Right lobe of liver (tissue), 6 donors: ENCODE data around the gene ROBO2. TPM values are rescaled to one million over a fixed set of nuclear protein-coding genes. Genes with fewer than 3 reads are reported as not detected.

Experiments used
- ATAC-seq, 4 donors: fragments of 200-7000 bp; cut with Tn5 transposase; one replicate each; pipeline ENCODE4 v1.9.1; 2020; ENCODE audit warnings: mild to moderate bottlenecking in 4 of 4, moderate library complexity in 4 of 4
- DNase-seq, 3 donors: peaks; one replicate each; pipeline ENCODE4 v3.0.0-alpha.2; 2020
- H3K27ac ChIP-seq, 3 donors: fragments of 200-600 bp; one replicate each; pipeline ENCODE4 v1.8.0; 2022
- H3K27me3 ChIP-seq, 2 donors: fragments of 200-600 bp; one replicate each; pipeline ENCODE4 v1.8.0; 2022
- H3K36me3 ChIP-seq, 4 donors: fragments of 200-600 bp; sonication (generic) in 1 of 4; one replicate each; pipeline versions ENCODE4 v1.5.1 to v1.8.0; 2017 to 2022; ENCODE audit warnings: control low read depth in 1 of 4
- H3K4me1 ChIP-seq, 4 donors: fragments of 200-600 bp; sonication (generic) in 1 of 4; one replicate each; pipeline versions ENCODE4 v1.5.1 to v1.8.0; 2017 to 2022; ENCODE audit warnings: control low read depth in 1 of 4
- H3K4me3 ChIP-seq, 3 donors: fragments of 200-600 bp; one replicate each; pipeline ENCODE4 v1.8.0; 2022
- H3K9me3 ChIP-seq, 4 donors: fragments of 200-600 bp; sonication (generic) in 1 of 4; one replicate each; pipeline versions ENCODE4 v1.5.1 to v1.8.0; 2017 to 2022; ENCODE audit warnings: control low read depth in 1 of 4
- CTCF ChIP-seq, 4 donors: fragments of 200-600 bp in 3 of 4; fragments of 450-650 bp in 1 of 4; IDR thresholded peaks; one replicate each; pipeline versions ENCODE4 v1.5.1 to v1.8.0; 2016 to 2022; ENCODE audit warnings: antibody characterized with exemption in 4 of 4, mild to moderate bottlenecking in 2 of 4
- POLR2A ChIP-seq: fragments of 450-650 bp; IDR thresholded peaks from one replicate; pipeline ENCODE4 v1.6.1; 2017; ENCODE audit warnings: antibody characterized with exemption, mild to moderate bottlenecking
- WGBS: methylation state at CpG from one replicate; pipeline ENCODE4 v1.1.6; 2018; ENCODE audit warnings: low coverage, low lambda C conversion rate; ENCODE audit not compliant: insufficient coverage; ENCODE audit errors: missing lambda C conversion rate; 5-methylcytosine and 5-hydroxymethylcytosine counted together
- intact Hi-C, 2 donors: fragments of 100-400 bp; cut with DNase I; formaldehyde crosslinking; loops; one replicate each; pipeline versions ENCODE4 v1.11.2 to v1.14.1; 2022
- total RNA-seq, 6 experiments: library from RNA; depleted of rRNA in 2 of 6; stranded (reverse); fragments of >200 nt in 2 of 6; fragmentation: NEBNext Ultra II Directional in 3 of 6; extraction: Animal tissue kit (Norgen Biotek cat#: 25700) in 3 of 6; gene quantifications; one replicate each; pipeline versions ENCODE4 v1.1.0 to v1.2.4, GENCODE V29; 2016 to 2023
- donor health status: DM: no; HTN: yes; CAD: no.
- donor health status: DM: no; HTN: no; CAD: no.
- donor health status: DM: no; HTN: no; CAD: no.
- donor health status: DM: no; HTN: yes; CAD: no.
- donor health status: DM: no; HTN: yes; CAD: no.

The ROBO2 gene
- total RNA-seq, 6 experiments from 2014 or later, result 0.07 to 1.7 (median 0.67) TPM

- no peak overlapping the region for H3K4me3 ChIP-seq
- no peak overlapping the region for H3K27ac ChIP-seq
- H3K9me3 ChIP-seq, result no peaks in the 10 kb centered on the region
- WGBS, result 86% methylated on average over 3 of the region's 3 CpGs
- ATAC-seq (no peak), DNase-seq (no peak)
- no peaks in the 10 kb centered on the region for H3K4me1 ChIP-seq
- intact Hi-C loops, result no loop called here
- no peaks in the 10 kb centered on the region for H3K36me3 ChIP-seq
- no peak for TF ChIP-seq POLR2A
- TF ChIP-seq CTCF (IDR thresholded peaks at IDR 0.05), result no peak
- no peaks in the 10 kb centered on the region for H3K27me3 ChIP-seq
Measured at GRCh38 chr3:76998555-76998954, 41.3 kb upstream of the ROBO2 start.

- TF ChIP-seq POLR2A (no peak), CTCF (IDR thresholded peaks at IDR 0.05) (no peak)
- WGBS, result 80% methylated on average over 5 of the region's 5 CpGs
Measured at GRCh38 chr3:77001062-77001701, 38.7 kb upstream of the ROBO2 start.

GRCh38 chr3:77014226-77014625 lies 25.7 kb upstream of the ROBO2 start:
- TF ChIP-seq POLR2A (no peak), CTCF (IDR thresholded peaks at IDR 0.05) (no peak)
- no peak for DNase-seq
- 13% methylated on average over 5 of the region's 7 CpGs for WGBS
- Histone ChIP-seq H3K4me1 (peaks cover 0 to 2% (median 0%) of the 10 kb centered on the region in 4 donors), H3K4me3 (peak overlapping the region in 1 of 3 donors; percentile 7), H3K36me3 (no peaks in the 10 kb centered on the region), H3K9me3 (no peaks in the 10 kb centered on the region), H3K27ac (no peak overlapping the region), H3K27me3 (no peaks in the 10 kb centered on the region)
- intact Hi-C loops, result no loop called here
- ATAC-seq, result peak in 1 of 4 donors; percentile 43

More at GRCh38 chr3:77001062-77001701, 38.7 kb upstream of the ROBO2 start:
- H3K27ac ChIP-seq, result no peak overlapping the region
- no peak overlapping the region for H3K4me3 ChIP-seq
- no peaks in the 10 kb centered on the region for H3K4me1 ChIP-seq
- H3K27me3 ChIP-seq, result no peaks in the 10 kb centered on the region
- no peaks in the 10 kb centered on the region for H3K36me3 ChIP-seq
- intact Hi-C loops, result no loop called here
- H3K9me3 ChIP-seq, result no peaks in the 10 kb centered on the region
- no peak for DNase-seq
- ATAC-seq, result no peak

GRCh38 chr3:77025471-77025870 lies 14.4 kb upstream of the ROBO2 start:
- no peak for ATAC-seq

More at GRCh38 chr3:77025471-77025870, 14.4 kb upstream of the ROBO2 start:
- Histone ChIP-seq H3K4me3 (no peak overlapping the region), H3K4me1 (no peaks in the 10 kb centered on the region), H3K36me3 (no peaks in the 10 kb centered on the region), H3K9me3 (no peaks in the 10 kb centered on the region), H3K27me3 (no peaks in the 10 kb centered on the region), H3K27ac (no peak overlapping the region)
- DNase-seq, result no peak
- no peak for TF ChIP-seq POLR2A
- no peak for TF ChIP-seq CTCF (IDR thresholded peaks at IDR 0.05)
- intact Hi-C loops, result no loop called here
- 21% methylated on average over 1 of the region's 1 CpG for WGBS
